Bronchial epithelial cell (primary cell): Measurements from ENCODE around the gene CCM2L. TPM values are rescaled to one million over a fixed set of nuclear protein-coding genes. Genes with fewer than 3 reads are reported as not detected.
"Not testable (repeated sequence)": the region's sequence is repeated elsewhere in the genome, so short reads cannot be mapped to it uniquely, and the experiment has no call there.

ENCODE experiments used
- DNase-seq: peaks from one replicate; pipeline ENCODE4 v3.0.0-alpha.2; 2010; ENCODE audit warnings: low read depth
- FAIRE-seq: peaks from 2 replicates; lab custom pipeline; 2011; peaks lifted over from hg19 to GRCh38; lab: Jason Lieb, UNC
- H3K27me3 ChIP-seq: 2 replicates; pipeline ENCODE4 v1.5.1; 2011; ENCODE audit warnings: low read length; ENCODE audit not compliant: control insufficient read depth, insufficient read depth
- H3K36me3 ChIP-seq: 2 replicates; pipeline ENCODE4 v1.5.1; 2011; ENCODE audit warnings: low read length; ENCODE audit not compliant: control insufficient read depth, insufficient read depth
- H3K4me3 ChIP-seq: 2 replicates; pipeline ENCODE4 v1.5.1; 2011; ENCODE audit warnings: mild to moderate bottlenecking, low read depth, low read length, control low read depth
- total RNA-seq: library from RNA; depleted of rRNA; stranded (reverse); fragments of >200 nt; gene quantifications from 2 replicates; pipeline ENCODE4 v1.2.1, GENCODE V29; 2014
- TF ChIP-seq, protein P1 (sequence below): IDR thresholded peaks from 2 replicates; pipeline ENCODE4 v1.5.1; 2011; ENCODE audit warnings: mild to moderate bottlenecking, moderate library complexity, low read length, control low read depth, inconsistent platforms; ENCODE audit not compliant: insufficient read depth, severe bottlenecking

The CCM2L gene
- total RNA-seq, 1 donor from 2014 or later: not detected

DNA sequence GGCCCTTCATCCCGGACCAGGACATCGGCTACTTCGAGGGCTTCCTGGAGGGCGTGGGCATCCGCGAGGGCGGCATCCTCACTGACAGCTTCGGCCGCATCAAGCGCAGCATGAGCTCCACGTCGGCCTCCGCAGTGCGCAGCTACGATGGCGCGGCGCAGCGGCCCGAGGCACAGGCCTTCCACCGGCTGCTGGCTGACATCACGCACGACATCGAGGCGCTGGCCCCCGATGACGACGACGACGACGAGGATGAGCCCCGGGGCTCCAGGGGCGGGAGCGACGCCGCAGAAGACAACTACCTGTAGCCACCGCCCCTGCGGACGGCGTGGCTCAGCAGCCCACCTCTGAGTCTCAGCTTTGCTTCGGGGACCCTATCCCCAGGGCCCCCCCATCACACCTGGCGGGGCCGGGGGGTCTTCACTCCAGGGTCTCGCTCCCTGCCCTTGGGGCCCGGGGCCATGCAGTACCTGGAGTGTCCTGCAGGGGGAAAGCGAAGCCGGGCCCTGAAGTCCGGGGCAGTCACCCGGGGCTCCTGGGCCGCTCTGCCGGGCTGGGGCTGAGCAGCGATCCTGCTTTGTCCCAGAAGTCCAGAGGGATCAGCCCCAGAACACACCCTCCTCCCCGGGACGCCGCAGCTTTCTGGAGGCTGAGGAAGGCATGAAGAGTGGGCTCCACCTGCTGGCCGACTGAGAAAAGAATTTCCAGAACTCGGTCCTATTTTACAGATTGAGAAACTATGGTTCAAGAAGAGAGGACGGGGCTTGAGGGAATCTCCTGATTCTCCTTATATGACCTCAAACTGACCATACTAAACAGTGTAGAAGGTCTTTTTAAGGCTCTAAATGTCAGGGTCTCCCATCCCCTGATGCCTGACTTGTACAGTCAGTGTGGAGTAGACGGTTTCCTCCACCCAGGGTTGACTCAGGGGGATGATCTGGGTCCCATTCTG is 21.0 kb downstream of the CCM2L start:
- H3K4me3 ChIP-seq: no peak overlapping the region
- TF ChIP-seq, protein P1, sequence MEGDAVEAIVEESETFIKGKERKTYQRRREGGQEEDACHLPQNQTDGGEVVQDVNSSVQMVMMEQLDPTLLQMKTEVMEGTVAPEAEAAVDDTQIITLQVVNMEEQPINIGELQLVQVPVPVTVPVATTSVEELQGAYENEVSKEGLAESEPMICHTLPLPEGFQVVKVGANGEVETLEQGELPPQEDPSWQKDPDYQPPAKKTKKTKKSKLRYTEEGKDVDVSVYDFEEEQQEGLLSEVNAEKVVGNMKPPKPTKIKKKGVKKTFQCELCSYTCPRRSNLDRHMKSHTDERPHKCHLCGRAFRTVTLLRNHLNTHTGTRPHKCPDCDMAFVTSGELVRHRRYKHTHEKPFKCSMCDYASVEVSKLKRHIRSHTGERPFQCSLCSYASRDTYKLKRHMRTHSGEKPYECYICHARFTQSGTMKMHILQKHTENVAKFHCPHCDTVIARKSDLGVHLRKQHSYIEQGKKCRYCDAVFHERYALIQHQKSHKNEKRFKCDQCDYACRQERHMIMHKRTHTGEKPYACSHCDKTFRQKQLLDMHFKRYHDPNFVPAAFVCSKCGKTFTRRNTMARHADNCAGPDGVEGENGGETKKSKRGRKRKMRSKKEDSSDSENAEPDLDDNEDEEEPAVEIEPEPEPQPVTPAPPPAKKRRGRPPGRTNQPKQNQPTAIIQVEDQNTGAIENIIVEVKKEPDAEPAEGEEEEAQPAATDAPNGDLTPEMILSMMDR: peak; percentile 84
- no peaks in the 10 kb centered on the region for H3K36me3 ChIP-seq
- no peak for FAIRE-seq
- peaks cover 2% of the 10 kb centered on the region for H3K27me3 ChIP-seq
- peak; percentile 59 for DNase-seq

DNA sequence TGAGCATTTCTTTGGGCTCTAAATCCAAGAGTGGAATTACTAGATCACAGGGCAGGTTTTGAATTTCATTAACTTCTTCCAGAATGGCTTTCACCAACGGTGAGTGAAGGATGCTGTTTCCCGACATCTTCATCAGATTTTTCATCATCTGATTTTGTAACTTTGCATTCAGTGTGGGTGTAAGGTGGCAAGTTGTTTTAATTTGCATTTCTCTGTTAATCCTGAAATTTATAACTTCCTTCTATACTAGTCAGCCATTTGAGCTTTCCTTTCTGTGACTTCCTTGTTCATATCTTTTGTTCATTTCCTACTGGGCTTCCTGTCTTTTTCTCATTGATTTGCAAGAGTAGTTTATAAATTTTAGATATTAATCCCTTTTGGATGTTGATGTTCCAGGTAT is 23.1 kb downstream of the CCM2L start:
- FAIRE-seq (no peak), DNase-seq (no peak)
- Histone ChIP-seq H3K4me3 (no peak overlapping the region), H3K36me3 (no peaks in the 10 kb centered on the region), H3K27me3 (peaks cover 2% of the 10 kb centered on the region)
- TF ChIP-seq, protein P1: no peak

DNA sequence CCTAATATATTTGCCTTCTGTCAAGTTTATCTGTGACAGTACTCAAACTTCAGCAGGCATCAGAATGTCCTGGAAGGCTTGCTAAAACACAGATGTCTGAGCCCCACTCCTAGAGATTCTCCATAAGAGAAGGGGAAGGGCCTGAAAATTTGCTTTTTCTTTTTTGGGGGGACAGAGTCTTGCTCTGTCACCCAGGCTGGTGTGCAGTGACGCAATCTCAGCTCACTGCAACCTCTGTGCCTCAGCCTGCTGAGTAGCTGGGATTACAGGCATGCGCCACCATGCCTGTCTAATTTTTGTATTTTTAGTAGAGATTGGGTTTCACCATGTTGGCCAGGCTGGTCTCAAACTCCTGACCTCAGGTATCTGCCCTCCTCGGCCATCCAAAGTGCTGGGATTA is 23.5 kb downstream of the CCM2L start:
- H3K36me3 ChIP-seq, H3K27me3 ChIP-seq, DNase-seq, H3K4me3 ChIP-seq, FAIRE-seq: not testable (repeated sequence)

DNA sequence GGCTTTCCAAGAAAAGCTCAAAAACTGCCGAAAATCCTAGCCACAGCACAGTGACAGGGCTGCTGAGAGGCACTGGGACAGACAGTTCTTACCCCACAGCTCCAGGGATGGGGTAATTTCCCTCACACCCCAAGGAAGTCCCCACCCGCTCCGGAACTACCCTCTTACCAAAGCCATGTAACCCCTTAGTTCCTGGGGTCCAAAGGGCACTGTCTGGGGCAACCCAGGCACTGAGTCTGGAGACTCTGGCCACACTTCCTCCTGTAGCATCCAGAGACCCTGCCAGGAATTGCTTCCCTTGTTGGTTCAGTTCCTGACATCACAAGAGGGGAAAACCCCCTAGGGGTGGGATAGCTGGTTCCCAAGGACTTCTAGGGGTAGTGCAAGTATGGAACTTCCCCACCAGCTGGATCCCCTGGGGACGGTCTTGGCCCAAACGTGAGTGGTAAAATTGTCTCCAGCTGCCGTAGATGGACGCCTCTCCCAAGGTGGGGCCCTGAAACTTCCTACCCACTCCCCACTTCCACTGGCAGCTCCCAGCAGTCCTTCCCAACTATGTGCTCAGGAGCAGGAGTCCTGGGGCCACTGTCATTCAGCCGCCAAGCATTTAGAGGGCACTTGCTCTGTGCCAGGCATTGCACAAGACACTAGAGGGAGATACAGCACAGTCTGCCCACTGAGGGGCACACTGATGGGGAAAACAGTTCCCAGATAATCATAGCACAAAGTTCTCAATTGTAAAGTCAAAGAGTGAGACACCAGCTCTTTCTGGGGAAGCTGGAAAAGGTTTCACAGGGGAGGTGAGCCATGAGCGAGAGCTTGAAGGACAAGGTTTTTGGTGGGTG is 24.6 kb downstream of the CCM2L start:
- TF ChIP-seq, protein P1: peak; percentile 19
- H3K36me3 ChIP-seq: no peaks in the 10 kb centered on the region
- no peak overlapping the region for H3K4me3 ChIP-seq
- no peak for FAIRE-seq
- H3K27me3 ChIP-seq: peaks cover 2% of the 10 kb centered on the region
- DNase-seq: no peak

DNA sequence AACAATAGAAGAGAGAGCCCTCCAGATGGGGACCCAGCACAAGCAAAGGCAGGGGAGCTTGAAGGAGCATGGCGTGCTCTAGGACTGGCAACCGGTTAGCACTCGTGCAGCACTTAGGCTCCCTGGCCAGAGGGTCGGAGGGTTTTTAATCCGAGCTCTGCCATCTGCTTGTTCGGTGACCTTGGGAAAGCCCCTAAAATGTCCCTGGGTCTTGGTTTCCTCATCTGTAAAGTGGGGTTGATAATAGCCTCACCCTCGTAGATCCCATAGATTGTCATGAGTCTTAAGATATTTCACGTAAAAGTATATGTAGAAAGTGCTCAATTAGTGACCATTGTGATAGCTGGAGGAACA is 25.2 kb downstream of the CCM2L start:
- Histone ChIP-seq H3K27me3 (peaks cover 2% of the 10 kb centered on the region), H3K4me3 (no peak overlapping the region), H3K36me3 (no peaks in the 10 kb centered on the region)
- FAIRE-seq: no peak
- TF ChIP-seq, protein P1: no peak
- no peak for DNase-seq

DNA sequence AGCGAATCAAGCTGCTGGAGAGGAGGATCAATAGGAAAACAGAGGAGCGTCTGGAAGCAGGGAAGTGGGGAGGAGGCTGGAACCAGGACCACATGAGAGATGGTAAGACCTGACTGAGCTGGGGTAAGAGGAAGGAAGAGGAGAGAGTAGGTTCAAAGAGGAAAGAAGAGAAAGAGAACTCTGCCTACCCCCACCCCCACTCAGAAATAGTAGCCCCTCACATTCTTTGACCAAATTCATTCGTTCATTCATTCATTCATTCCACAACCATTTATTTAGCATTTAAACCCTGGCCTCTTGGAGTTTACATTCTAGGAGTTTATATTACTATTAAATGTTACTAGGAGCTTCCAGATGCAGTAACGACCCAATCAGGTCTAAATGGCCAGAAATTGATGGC is 26.0 kb downstream of the CCM2L start:
- DNase-seq (no peak), FAIRE-seq (no peak)
- TF ChIP-seq, protein P1: no peak
- Histone ChIP-seq H3K4me3 (no peak overlapping the region), H3K36me3 (no peaks in the 10 kb centered on the region), H3K27me3 (no peaks in the 10 kb centered on the region)
